ENCODE measurements around the gene NRG2.

GRCh38 chr5:139908749-139909148 lies 134.3 kb downstream of the NRG2 start:
- TF ChIP-seq CTCF (conservative IDR thresholded peaks at IDR 0.05; ENCODE audit: low read depth in 2 of 2) (no peak), POLR2AphosphoS5 (IDR thresholded peaks at IDR 0.05; ENCODE audit: low read depth) (no peak), CREB1 (CRISPR knock-in tag; IDR thresholded peaks at IDR 0.05; ENCODE audit: low read depth) (no peak), EZH2 (IDR thresholded peaks at IDR 0.05; ENCODE audit: low read depth, unreplicated experiment) (no peak), REST (IDR thresholded peaks at IDR 0.05; ENCODE audit: unreplicated experiment) (no peak), ETS1 (IDR thresholded peaks at IDR 0.05) (no peak), NANOG (IDR thresholded peaks at IDR 0.05; ENCODE audit: borderline replicate concordance) (no peak), EZH2phosphoT487 (IDR thresholded peaks at IDR 0.05; ENCODE audit: unreplicated experiment) (no peak), STAT1 (IDR thresholded peaks at IDR 0.05; ENCODE audit: unreplicated experiment) (no peak), JUNB (IDR thresholded peaks at IDR 0.05; ENCODE audit: unreplicated experiment) (no peak), ZNF331 (CRISPR knock-in tag; IDR thresholded peaks at IDR 0.05; ENCODE audit: low read depth) (no peak)

All from GM23338 (cell line).